Islet precursor cell (in vitro differentiated cells): ENCODE data around the gene REP15.
"Not testable (repeated sequence)": the region's sequence is repeated elsewhere in the genome, so short reads cannot be mapped to it uniquely, and the experiment has no call there.

Source experiments
- DNase-seq: peaks from one replicate; pipeline ENCODE4 v3.0.0-alpha.2; 2018

Gene REP15

GRCh38 chr12:27696293-27696652 is at the start of gene REP15:
TSS of gene REP15 (plus strand) at chr12:27696447. CDS start at chr12:27696563, 116 bp downstream.
- no peak for DNase-seq

- DNase-seq, result no peak
Measured at GRCh38 chr12:27650011-27650410, 46.2 kb upstream of the REP15 start.

- no peak for DNase-seq
Measured at GRCh38 chr12:27651201-27651600, 45.0 kb upstream of the REP15 start.

GRCh38 chr12:27652174-27652763 is 44.0 kb upstream of the REP15 start:
- DNase-seq, result peak; percentile 86

- DNase-seq, result no peak
Measured at GRCh38 chr12:27653661-27654060, 42.6 kb upstream of the REP15 start.

- not testable (repeated sequence) for DNase-seq
Measured at GRCh38 chr12:27655476-27655875, 40.8 kb upstream of the REP15 start.

GRCh38 chr12:27657296-27657695 is 39.0 kb upstream of the REP15 start:
- DNase-seq, result no peak

GRCh38 chr12:27665704-27666103 is 30.5 kb upstream of the REP15 start:
- no peak for DNase-seq

GRCh38 chr12:27666510-27666909 is 29.7 kb upstream of the REP15 start:
- no peak for DNase-seq

GRCh38 chr12:27667540-27667939 is 28.7 kb upstream of the REP15 start:
- no peak for DNase-seq

GRCh38 chr12:27672051-27672450 is 24.2 kb upstream of the REP15 start:
- no peak for DNase-seq

- no peak for DNase-seq
Measured at GRCh38 chr12:27672643-27673042, 23.6 kb upstream of the REP15 start.

GRCh38 chr12:27673101-27673718 is 23.0 kb upstream of the REP15 start:
- DNase-seq, result no peak

GRCh38 chr12:27674989-27675388 is 21.3 kb upstream of the REP15 start:
- no peak for DNase-seq

- no peak for DNase-seq
Measured at GRCh38 chr12:27680619-27681018, 15.6 kb upstream of the REP15 start.

GRCh38 chr12:27682534-27682933 is 13.7 kb upstream of the REP15 start:
- no peak for DNase-seq

GRCh38 chr12:27685274-27685673 is 11.0 kb upstream of the REP15 start:
- DNase-seq, result no peak

GRCh38 chr12:27686147-27686546 is 10.1 kb upstream of the REP15 start:
- no peak for DNase-seq

GRCh38 chr12:27688671-27689070 is 7.6 kb upstream of the REP15 start:
- DNase-seq, result no peak

- DNase-seq, result no peak
Measured at GRCh38 chr12:27689558-27690180, 6.6 kb upstream of the REP15 start.

- no peak for DNase-seq
Measured at GRCh38 chr12:27693403-27693802, 2.8 kb upstream of the REP15 start.

GRCh38 chr12:27695556-27696292 is 523 bp upstream of the REP15 start:
- DNase-seq, result no peak

GRCh38 chr12:27696864-27697564 is 767 bp downstream of the REP15 start:
- no peak for DNase-seq
